Cerebellar nuclear complex (tissue), 1 donor: ENCODE results near the gene RBM10.
A peak's percentile ranks its signal among the peaks of the same experiment; 100 is the strongest.

Experiments used
- DNase-seq, 2 experiments: peaks; one replicate each; lab custom pipeline; 2025; lab: John Stamatoyannopoulos, UW

The RBM10 gene

DNA sequence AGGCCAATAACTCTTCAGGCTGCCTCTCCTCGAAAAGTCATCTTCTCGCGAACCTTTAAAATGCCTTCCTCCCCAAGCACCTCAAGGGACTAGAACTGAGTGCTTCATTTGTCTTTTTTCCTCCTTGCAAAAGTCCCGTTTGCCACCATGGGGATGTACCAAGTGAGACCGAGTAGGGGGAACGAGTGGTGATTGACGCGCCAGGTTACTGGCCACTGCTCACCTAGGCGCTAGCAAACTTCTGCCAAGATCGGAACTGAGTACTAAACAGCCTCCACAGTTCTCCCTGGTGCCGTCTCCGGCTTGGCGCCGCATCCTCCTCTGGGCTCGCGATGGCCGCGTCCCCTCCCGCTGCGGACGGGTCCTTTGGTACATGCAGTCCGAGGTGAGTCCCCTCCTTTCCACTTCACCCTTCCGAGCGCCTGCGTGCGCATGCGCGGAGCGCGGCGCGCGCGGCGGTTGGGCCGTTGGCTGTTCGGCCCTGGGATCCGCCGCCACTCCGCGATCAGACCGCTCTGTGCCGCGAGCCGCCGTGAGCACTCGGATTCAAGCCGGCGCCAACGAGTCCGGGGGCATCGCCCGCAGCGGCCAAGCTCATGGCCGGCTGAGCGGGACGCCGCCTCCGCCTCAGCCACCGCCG is 73.4 kb downstream of the RBM10 start, which contains the start of gene CDK16:
Gene CDK16 (plus strand): TSS at position 402 of the 640 bp plus-strand sequence. CDS start 4,877 bp downstream, outside the sequence.
- peak; percentile 24 to 55 for DNase-seq

DNA sequence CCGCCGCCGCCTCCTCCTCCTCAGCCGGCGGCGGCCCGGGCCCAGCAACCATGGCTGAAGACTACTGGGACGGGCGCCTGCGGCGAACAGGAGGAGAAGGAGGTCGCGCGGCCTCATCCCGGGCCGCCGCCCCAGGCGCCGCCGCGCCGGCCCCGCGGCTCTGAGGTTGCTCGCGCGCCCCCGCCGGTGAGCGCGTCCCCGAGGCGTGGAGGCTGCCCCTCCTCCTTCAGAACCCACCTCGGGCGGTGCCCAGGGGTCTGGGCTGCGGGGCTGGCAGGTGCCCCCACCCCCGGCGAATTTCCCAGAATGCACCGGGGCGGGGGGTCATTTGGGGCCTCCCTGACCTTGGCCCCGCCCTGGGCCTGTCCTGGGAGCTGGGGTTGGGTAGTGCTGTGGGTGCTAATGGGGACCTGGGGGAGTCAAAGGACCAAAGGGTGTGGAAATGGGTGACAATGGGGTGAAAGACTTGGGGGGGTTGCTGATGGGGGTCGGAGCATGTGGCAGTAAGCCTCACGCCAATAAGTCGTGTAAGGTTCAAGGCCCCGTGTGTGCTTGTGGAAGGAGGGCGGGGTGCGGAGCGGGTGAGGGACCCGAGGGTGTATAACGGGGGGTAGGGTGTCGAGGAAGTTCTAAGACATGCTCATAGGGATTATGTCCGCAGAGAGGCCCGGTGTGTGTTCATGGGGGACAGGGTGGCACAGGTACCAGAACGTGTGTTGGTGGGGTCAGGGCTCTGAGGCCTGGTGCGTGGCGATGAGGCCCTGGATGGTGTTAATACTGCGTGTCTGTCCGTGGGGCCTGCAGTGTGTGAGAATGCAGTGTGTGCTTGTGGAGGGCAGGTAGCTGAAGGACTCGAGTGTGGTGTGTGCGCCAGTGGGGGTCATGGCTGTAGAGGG is 74.1 kb downstream of the RBM10 start:
- DNase-seq, result no peak

DNA sequence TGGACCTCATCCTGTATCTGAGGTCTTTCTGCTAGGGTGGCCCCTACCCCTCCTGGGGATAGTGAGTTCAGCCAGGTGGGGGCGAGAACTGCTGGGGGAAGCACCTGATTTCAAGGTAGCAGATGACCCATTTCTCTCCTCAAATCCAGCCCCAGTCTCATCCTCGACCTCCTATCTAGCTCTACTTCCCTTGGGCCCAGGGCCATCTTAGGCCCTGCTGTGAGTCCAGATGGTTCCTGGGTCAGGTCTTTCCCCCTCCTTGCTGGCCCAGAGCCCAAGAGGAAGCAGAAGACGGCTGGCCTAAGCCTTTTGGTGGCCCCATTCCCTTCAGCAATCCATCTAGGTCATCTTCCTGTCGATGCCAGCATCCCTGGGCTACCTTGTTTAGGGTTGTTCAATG is 76.7 kb downstream of the RBM10 start:
- DNase-seq, result no peak

DNA sequence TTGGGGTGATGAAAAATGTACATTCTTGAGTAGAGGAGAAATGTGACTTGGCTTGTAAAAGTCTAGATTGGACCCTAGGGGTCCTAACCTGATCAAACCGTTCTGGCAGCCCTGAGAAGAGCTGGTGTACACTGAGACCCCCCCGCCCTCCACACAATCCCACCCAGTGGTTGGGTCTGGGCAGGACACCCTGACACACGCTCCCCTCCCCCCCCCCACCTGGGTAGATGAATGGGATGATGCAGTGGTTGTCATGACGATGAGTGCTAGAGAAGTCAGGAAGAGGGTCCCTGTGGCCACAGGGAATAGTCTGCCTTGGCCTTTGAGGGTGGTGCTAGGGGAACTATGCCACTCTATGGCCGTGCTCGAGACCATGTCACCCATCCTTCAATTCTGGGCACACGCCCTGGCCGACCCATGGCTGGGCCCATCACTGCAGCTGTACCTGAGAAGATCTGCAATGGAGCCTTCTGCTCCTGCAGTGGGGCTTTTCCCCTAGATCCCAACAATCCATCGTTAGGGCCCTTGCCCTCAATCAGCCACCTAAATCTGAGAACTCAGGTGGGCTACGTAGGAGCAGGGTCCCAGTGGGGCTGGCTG is 77.8 kb downstream of the RBM10 start:
- no peak for DNase-seq

DNA sequence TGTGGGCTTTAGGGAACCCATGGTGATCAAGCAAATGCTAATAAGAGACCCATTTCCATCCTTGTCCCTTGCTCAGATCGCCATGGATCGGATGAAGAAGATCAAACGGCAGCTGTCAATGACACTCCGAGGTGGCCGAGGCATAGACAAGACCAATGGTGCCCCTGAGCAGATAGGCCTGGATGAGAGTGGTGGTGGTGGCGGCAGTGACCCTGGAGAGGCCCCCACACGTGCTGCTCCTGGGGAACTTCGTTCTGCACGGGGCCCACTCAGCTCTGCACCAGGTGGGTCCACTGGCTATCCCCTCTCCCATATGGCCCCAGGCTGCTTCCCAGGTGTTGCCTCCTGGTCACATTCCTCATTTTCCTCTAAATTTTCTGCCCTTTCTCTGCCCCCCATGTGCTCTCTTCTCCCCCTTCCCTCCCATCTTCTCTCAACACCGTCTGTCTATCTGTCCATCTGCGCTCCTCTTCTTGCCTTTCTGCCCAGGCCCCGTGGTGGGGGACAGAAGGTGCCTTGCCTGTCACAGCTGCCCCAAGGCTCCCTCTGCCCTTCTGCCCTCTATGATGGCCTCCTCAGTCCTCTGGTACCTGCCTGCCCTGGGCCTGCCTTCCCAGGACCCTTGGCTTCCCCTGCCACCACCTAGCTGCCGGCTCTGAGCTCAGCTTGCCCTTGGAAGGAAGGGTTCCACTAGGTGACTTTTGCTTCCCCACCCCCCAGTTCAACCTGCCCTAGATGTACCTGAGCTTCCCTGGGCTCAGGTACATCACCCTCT is 78.6 kb downstream of the RBM10 start:
- DNase-seq, result no peak

DNA sequence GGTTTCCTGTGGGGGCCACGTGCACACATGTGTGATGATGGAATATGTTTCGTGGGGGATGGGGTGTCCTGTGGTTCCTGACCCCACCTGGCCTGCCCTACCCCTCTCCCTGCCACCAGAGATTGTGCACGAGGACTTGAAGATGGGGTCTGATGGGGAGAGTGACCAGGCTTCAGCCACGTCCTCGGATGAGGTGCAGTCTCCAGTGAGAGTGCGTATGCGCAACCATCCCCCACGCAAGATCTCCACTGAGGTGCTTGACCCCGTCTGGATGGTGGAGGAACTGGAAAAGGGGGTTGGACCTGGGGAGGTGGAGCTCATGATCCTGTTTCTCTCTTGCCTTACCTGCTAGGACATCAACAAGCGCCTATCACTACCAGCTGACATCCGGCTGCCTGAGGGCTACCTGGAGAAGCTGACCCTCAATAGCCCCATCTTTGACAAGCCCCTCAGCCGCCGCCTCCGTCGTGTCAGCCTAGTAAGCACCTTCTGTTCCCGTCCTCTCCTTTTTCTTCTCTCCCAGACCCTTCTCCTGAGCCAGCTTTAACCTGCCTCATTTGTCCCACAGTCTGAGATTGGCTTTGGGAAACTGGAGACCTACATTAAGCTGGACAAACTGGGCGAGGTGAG is 79.4 kb downstream of the RBM10 start:
- no peak for DNase-seq

DNA sequence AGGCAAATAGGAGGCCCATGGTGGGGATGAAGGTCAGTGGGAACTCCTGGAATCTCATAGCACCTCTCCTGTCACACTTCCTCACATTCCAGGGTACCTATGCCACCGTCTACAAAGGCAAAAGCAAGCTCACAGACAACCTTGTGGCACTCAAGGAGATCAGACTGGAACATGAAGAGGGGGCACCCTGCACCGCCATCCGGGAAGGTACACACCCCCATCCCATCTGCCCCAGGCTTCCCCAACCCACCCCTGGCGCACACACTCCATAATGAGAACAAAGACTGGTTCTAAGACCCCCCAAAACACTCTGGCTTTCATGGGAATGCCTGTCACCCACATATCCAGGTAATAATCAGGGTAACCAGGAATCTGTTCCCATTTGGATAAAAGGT is 79.9 kb downstream of the RBM10 start:
- no peak for DNase-seq

DNA sequence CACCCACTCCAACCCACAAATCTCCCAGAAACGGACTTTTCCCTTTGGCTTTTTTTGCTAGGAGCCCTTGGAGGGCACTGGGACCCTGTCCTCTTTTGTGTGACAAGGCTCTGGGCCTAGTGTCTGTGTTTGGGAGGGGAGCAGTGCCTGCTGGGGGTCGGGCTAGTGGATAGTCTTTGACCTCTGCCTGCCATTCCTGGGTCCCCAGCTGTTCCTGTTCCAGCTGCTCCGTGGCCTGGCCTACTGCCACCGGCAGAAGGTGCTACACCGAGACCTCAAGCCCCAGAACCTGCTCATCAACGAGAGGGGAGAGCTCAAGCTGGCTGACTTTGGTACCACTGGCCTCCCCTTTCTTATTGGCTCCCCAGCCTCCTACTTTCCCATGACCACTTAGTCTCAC is 81.0 kb downstream of the RBM10 start:
- DNase-seq, result no peak

DNA sequence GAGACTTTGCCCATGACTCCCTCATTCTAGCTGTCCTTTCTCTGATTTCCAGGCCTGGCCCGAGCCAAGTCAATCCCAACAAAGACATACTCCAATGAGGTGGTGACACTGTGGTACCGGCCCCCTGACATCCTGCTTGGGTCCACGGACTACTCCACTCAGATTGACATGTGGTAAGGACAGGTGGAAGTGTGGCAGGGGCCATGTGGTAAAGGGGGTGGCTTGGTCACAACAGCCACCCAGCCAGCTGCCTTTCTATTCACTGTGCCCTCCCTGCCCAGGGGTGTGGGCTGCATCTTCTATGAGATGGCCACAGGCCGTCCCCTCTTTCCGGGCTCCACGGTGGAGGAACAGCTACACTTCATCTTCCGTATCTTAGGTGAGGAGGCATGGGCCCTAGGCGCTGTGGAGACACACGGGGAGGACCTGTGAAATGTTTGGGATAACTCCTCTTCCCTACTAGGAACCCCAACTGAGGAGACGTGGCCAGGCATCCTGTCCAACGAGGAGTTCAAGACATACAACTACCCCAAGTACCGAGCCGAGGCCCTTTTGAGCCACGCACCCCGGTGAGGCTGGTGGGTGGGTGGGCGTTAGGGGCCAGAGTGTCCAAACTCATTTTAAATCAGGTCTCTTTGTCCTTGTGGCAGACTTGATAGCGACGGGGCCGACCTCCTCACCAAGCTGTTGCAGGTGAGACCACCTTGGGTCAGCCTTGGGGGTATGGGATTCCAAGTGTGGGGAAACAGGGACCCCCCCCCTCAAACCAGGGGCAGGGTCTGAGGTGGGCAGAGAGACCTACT is 81.7 kb downstream of the RBM10 start:
- DNase-seq, result no peak

DNA sequence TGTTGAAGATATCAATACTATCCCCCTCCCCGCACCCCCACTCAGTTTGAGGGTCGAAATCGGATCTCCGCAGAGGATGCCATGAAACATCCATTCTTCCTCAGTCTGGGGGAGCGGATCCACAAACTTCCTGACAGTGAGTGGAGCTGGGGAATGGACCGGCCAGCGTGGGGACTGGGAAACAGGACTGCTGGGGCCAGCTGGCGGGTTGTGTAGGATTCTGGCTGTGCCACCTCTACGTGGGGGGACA is 82.2 kb downstream of the RBM10 start:
- DNase-seq, result no peak

DNA sequence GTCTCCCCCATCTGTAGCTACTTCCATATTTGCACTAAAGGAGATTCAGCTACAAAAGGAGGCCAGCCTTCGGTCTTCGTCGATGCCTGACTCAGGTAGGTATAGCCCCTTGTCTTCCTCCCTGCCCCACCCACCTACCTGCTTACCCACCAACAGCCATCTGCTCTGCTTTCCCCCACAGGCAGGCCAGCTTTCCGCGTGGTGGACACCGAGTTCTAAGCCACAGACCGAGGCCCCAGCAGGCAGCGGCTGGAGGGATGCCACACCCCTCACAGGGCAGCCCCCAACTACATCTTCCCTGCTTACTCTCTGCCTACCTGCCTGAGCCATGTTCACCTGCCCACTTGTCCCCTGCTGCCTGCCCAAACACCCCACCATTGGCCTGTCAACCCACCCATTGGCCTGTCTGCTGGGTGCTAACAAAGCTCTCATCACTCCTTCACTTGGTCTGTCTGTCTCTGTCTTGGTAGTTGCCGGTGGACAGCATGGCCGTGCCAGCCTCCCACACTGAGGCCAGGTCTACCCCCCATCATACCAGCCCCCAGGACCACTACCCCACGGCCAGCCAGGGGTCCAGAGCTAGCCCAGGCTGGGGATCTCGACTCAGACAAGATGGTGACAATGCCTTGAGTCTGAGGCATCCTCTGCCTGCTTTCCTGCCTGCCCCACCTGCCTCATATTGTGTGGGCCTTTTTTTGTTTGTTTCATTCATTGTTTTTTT is 83.7 kb downstream of the RBM10 start:
- DNase-seq, result no peak

DNA sequence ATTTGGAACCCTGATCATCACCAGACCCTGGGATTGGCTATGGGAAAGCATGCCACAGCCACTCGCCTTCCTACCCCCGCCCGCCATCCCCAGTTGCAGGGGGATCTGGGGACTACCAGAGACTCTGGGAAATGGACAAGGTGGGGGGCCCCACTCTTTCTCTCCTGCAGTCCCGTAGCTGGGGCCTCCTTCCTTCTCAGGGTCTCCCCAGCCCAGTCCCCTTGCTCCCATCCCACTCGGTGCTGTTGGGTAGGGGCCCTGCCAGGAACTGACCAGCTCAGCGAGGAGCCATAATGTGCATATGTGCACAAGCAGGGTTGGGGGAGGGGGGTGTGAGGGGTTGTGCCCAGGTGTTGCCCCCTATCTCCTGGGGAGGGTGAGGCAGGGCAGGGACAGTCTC is 84.4 kb downstream of the RBM10 start:
- no peak for DNase-seq

DNA sequence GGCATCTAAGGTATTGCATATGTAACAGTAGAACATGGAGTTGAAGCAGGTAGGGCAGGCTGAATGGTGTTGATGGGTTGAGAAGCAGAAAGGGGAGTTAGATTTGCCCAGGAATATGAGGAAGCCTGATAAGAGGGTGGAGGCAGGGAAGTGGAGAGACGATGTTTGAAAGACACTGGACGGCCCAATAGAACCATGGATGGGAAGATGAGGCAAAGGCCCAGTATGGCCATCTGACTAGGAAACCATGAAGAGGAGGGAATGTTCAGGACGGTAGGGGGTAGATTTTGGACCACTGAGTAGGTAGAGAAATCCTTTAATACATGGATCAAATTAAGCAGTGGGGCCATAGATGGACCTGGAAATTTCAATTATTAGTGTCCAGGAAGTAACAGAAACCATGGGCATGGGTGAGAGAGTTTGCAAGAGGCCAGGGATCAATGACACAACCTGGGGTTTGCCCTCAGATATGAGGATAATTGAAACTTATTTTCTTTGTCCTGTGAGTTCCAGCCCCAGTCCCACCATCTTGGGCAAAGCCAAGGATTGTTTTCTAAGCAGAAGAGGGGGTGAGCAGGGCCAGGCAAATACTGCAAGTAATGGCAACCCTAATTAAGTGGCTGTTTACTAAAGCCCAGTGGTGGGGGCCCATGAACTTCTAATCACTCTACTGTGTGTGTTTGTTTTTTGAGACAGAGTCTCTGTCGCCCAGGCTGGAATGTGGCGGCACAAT is 85.3 kb downstream of the RBM10 start:
- no peak for DNase-seq

DNA sequence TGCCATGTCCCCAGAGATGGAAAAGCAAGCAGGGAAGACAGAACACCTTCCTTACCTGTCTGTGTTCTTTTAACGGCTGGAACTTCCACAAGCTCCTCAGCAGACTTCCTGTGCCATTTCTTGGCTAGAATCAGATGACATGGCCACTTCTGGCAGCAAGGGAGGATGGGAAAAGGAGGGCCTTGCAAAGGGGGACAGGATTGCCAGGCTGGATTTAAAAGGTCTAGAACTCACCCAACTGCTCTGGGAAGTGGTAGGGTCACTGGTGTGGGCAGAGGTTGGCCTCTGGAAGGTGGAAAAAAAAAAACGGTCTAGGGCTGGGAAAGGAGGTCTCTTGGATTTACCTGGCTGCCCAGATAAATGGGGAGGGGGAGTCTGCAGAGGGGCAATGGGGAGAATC is 86.1 kb downstream of the RBM10 start:
- DNase-seq, result no peak

DNA sequence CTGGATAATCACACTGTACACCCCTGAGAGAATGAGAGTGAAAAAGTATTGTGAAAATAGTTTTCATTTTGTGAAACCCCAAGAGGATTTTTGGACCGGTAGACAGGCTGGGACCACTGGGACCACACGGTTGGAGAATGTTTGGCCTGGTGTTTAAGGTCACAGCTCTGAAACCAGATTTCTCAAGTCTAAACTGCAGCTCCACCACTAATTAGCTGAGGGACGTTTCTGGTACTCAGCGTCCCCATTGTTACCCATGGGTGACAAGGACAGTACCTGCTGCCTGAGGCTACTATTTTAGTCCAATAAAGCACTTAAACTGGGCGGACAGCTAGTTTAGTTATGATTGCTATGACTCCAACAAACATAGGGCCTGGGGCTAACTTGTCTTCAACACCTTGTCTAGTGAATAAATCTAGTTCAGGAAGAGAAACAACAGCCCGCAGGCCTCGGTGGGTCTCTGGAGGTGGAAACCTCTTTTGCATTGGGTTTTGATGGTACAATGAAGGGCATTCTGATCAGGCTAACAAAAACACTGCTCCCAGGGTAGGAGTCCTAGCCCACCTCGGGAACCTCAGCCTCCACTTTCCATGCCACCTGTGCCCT is 87.3 kb downstream of the RBM10 start:
- no peak for DNase-seq

DNA sequence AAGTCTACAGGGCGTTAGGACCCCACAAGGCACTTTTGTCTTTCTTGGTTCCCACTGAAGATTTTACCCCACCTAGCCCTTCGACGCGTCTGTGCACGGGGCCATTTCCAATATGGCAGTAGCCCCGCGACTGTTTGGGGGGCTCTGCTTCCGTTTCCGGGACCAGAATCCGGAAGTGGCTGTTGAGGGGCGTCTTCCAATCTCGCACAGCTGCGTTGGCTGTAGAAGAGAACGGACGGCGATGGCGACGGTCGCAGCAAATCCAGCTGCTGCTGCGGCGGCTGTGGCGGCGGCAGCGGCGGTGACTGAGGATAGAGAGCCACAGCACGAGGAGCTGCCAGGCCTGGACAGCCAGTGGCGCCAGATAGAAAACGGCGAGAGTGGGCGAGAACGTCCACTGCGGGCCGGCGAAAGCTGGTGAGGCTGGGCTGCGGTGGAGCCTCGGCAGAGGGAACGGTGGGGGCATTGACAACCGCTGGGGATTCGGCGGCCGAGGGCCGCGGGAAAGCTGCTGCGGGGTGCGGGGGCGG is 87.8 kb downstream of the RBM10 start, which contains the start of gene USP11:
Gene USP11 (plus strand): TSS at position 207 of the 530 bp plus-strand sequence. CDS start 35 bp downstream, at position 242.
- no peak for DNase-seq

DNA sequence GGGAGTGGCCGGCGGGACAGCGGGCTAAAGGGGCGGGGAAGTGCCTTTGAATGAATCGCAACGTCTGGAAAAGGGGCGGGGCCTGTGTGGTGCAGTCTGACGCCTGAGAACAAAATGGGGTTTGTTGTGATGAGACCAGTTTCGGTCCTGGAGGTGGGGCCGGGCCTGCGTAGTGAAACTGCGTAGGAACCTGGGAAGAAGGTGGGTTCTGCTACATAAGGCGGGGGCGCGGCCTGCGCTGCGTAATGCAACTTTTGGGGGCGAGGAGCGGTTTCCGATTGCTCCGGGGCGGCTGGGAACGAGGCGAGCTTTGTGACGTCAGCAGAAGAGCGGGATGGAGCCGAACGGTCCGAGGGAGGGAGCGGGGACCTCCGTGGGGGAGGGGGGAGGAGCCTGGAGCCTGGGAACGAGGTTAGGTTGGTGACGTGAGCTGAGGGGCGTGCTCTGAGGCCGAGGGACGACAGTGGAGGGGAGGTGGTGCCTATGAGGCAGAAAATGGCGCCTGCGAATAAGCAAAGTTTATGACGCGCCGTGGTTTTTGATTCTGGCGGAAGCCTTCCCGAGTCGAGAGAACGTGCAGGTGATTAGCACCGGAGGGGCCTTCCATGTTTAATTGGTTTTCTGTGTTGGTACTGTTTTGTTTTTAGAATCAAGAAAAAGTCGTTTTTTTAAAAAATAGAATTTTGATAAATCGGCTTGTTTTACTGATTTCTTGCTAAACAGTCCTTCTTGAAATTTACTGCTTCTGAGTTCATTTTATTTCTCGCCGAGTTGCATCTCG is 88.5 kb downstream of the RBM10 start:
- DNase-seq, result peak; percentile 54 to 60

DNA sequence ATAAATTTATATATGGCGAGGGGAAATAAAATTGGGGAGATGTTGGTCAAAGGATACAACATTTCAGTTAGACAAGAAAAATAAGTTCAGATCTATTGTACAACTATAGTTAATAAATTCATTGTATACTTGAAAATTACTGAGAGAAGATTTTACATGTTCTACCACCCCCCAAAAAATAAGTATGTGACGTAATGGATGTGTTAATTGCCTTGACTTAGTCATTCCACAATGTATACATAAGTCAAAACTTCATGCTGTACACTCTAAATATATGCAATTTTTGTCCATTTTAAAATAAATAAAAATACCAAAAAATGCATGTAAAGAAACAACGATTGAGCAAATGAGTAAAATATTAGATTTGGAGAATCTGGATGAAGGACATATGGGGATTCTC is 89.6 kb downstream of the RBM10 start:
- no peak for DNase-seq
